ENCODE results near the gene AKAP4.

- TF ChIP-seq, protein P1, sequence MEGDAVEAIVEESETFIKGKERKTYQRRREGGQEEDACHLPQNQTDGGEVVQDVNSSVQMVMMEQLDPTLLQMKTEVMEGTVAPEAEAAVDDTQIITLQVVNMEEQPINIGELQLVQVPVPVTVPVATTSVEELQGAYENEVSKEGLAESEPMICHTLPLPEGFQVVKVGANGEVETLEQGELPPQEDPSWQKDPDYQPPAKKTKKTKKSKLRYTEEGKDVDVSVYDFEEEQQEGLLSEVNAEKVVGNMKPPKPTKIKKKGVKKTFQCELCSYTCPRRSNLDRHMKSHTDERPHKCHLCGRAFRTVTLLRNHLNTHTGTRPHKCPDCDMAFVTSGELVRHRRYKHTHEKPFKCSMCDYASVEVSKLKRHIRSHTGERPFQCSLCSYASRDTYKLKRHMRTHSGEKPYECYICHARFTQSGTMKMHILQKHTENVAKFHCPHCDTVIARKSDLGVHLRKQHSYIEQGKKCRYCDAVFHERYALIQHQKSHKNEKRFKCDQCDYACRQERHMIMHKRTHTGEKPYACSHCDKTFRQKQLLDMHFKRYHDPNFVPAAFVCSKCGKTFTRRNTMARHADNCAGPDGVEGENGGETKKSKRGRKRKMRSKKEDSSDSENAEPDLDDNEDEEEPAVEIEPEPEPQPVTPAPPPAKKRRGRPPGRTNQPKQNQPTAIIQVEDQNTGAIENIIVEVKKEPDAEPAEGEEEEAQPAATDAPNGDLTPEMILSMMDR (IDR thresholded peaks at IDR 0.05; ENCODE audit: low read depth, low read length), result no peak
- TF ChIP-seq POLR2A (IDR thresholded peaks at IDR 0.05; ENCODE audit: extremely low read depth, insufficient read length) (no peak), MAX (IDR thresholded peaks at IDR 0.05; ENCODE audit: low read depth, low read length) (no peak), MYC (IDR thresholded peaks at IDR 0.05; ENCODE audit: low read depth, low read length) (no peak)
Observed at GRCh38 chrX:50152456-50152855, 48.4 kb downstream of the AKAP4 start.
